OCI-LY7 (cell line): ENCODE measurements around the gene TRIM7. TPM values are rescaled to one million over a fixed set of nuclear protein-coding genes. Genes with fewer than 3 reads are reported as not detected.
A peak's percentile ranks its signal among the peaks of the same experiment; 100 is the strongest.

ENCODE experiments used
- BruUV-seq: library from RNA; stranded (reverse); fragments of 400-500 nt; replicated peaks from 2 replicates; lab custom pipeline; 2021; lab: Mats Ljungman, UMichigan
- CTCF ChIA-PET: fragments of 300-600 bp; sonication (Branson Sonifier 250); formaldehyde crosslinking; loops from one replicate; lab custom pipeline; 2022; ENCODE audit warnings: antibody characterized with exemption; ENCODE audit not compliant: unreplicated experiment; lab: Charles Lee
- POLR2A ChIA-PET: fragments of 300-600 bp; sonication (Branson Sonifier 250); formaldehyde crosslinking; loops from one replicate; lab custom pipeline; 2022; ENCODE audit warnings: antibody characterized with exemption; lab: Charles Lee
- DNase-seq: peaks from one replicate; pipeline ENCODE4 v3.0.0-alpha.2; 2015; ENCODE audit warnings: low spot score
- H2AFZ ChIP-seq: fragments of 200-600 bp; sonication (generic), shearing (Covaris generic); 2 replicates; pipeline ENCODE4 v1.6.1; 2014; ENCODE audit warnings: mild to moderate bottlenecking, antibody characterized with exemption, low read length, moderate library complexity
- H3K27ac ChIP-seq: fragments of 200-600 bp; sonication (generic); 2 replicates; pipeline ENCODE4 v1.5.1; 2014; ENCODE audit warnings: mixed run types, low read depth, mild to moderate bottlenecking, moderate library complexity, low read length, inconsistent platforms; ENCODE audit not compliant: poor library complexity, severe bottlenecking
- H3K36me3 ChIP-seq: fragments of 200-600 bp; sonication (generic); 2 replicates; pipeline ENCODE4 v1.6.1; 2014; ENCODE audit warnings: mild to moderate bottlenecking, antibody characterized with exemption, low read length, moderate library complexity, mixed read lengths; ENCODE audit not compliant: insufficient read depth
- H3K4me1 ChIP-seq: fragments of 200-600 bp; sonication (generic); 2 replicates; pipeline ENCODE4 v1.5.1; 2014; ENCODE audit warnings: mild to moderate bottlenecking, low read length; ENCODE audit not compliant: insufficient read depth, poor library complexity, severe bottlenecking
- H3K4me2 ChIP-seq: fragments of 200-600 bp; sonication (generic); 2 replicates; pipeline ENCODE4 v1.6.1; 2014; ENCODE audit warnings: mild to moderate bottlenecking, low read length
- H3K4me3 ChIP-seq: fragments of 200-600 bp; sonication (generic); 2 replicates; pipeline ENCODE4 v1.5.1; 2014; ENCODE audit warnings: mild to moderate bottlenecking, low read depth, low read length; ENCODE audit not compliant: poor library complexity, severe bottlenecking
- H3K79me2 ChIP-seq: fragments of 200-600 bp; sonication (generic); 2 replicates; pipeline ENCODE4 v1.6.1; 2016; ENCODE audit warnings: low read depth, mild to moderate bottlenecking, low read length, moderate library complexity, mixed read lengths; ENCODE audit not compliant: insufficient read depth
- H3K9me2 ChIP-seq: fragments of 200-600 bp; sonication (generic); 2 replicates; pipeline ENCODE4 v1.6.1; 2016; ENCODE audit warnings: mild to moderate bottlenecking, low read length, mixed read lengths; ENCODE audit not compliant: insufficient read depth
- H3K9me3 ChIP-seq: fragments of 200-600 bp; sonication (generic); 2 replicates; pipeline ENCODE4 v1.6.1; 2014; ENCODE audit warnings: mild to moderate bottlenecking, mixed run types, low read length, mixed read lengths
- H4K20me1 ChIP-seq: fragments of 200-600 bp; sonication (generic); 2 replicates; pipeline ENCODE4 v1.6.1; 2014; ENCODE audit warnings: mild to moderate bottlenecking, antibody characterized with exemption, low read length, moderate library complexity, mixed read lengths; ENCODE audit not compliant: insufficient read depth
- CTCF ChIP-seq: fragments of 200-600 bp; sonication (generic); conservative IDR thresholded peaks from 2 replicates; pipeline ENCODE4 v1.5.1; 2014; ENCODE audit warnings: mild to moderate bottlenecking, antibody characterized with exemption, low read length, moderate library complexity, mixed read lengths
- EZH2phosphoT487 ChIP-seq: fragments of 200-600 bp; sonication (generic); IDR thresholded peaks from 2 replicates; pipeline ENCODE4 v1.6.1; 2018; ENCODE audit warnings: low read depth, borderline replicate concordance, mild to moderate bottlenecking, mixed run types, antibody characterized with exemption, low read length, moderate library complexity, mixed read lengths
- intact Hi-C: fragments of 100-400 bp; cut with micrococcal nuclease; formaldehyde crosslinking; loops from one replicate; pipeline ENCODE4 v1.10.0; 2022; ENCODE audit not compliant: unreplicated experiment
- total RNA-seq, 2 experiments: library from RNA; depleted of rRNA in 1 of 2; stranded (reverse); fragments of >200 nt in 1 of 2; shearing (Covaris generic) in 1 of 2; gene quantifications; 2 replicates each; pipeline ENCODE4 v1.2.3, GENCODE V29; 2014 to 2022

The TRIM7 gene
- total RNA-seq, 2 experiments from 2014 or later, result 0.22 to 1.8 TPM

- TF ChIP-seq CTCF (no peak), EZH2phosphoT487 (no peak)
- BruUV-seq, result no TSS peak
- H3K9me3 ChIP-seq, result no peaks in the 10 kb centered on the region
- H3K4me3 ChIP-seq, result no peak overlapping the region
- intact Hi-C loops, result no loop called here
- POLR2A ChIA-PET, result interaction anchor here (0.9 kb wide), 1 partner anchor 12 kb away, joined by 3 read pairs; no protein-coding TSS in a partner anchor
- peaks cover 50% of the 10 kb centered on the region for H4K20me1 ChIP-seq
- peak overlapping the region; percentile 6; the same call in 1 of the 2 replicates for H3K4me2 ChIP-seq
- H3K36me3 ChIP-seq, result peaks cover 94% of the 10 kb centered on the region
- DNase-seq, result no peak
- no peaks in the 10 kb centered on the region for H3K9me2 ChIP-seq
- H3K27ac ChIP-seq, result no peak overlapping the region
- H3K4me1 ChIP-seq, result peaks cover 21% of the 10 kb centered on the region
- CTCF ChIA-PET, result interaction anchor here (0.6 kb wide), 1 partner anchor 42 kb away, joined by 4 read pairs; no protein-coding TSS in a partner anchor
- H3K79me2 ChIP-seq, result peaks cover 58% of the 10 kb centered on the region
- no peak overlapping the region for H2AFZ ChIP-seq
These were observed 34.2 kb upstream of the TRIM7 start for GRCh38 chr5:181239062-181239663.

DNA sequence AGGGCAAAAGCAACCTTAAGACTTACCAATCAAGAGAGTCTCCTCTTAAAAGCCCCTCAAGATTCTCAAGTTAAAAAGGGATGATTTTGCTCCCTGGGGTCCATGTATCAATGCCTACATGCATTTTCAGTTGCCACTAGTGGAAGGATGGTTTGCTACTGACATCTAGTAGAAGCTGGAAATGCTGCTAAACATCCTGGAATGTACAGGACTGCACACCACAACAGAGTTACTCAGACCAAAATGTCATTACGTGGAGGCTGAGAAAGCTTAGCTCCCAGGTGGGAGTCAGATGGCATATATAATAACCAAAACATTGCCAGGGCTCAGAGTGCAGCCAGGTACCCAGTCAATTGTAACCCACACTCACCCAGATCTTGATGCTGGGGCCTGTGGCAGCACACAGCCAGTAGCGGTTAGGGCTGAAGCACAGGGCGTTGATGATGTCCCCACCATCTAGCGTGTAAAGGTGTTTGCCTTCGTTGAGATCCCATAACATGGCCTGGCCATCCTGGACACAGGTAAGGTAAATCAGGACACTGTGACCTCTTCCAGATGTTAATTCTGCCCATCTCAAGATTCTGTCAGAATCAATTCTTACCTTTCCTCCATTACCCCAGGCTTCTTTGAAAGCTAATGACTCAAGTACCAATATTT lies 32.9 kb upstream of the TRIM7 start:
- Histone ChIP-seq H4K20me1 (peaks cover 46% of the 10 kb centered on the region), H3K79me2 (peaks cover 49% of the 10 kb centered on the region), H3K4me1 (peaks cover 21% of the 10 kb centered on the region), H3K36me3 (peaks cover 98% of the 10 kb centered on the region), H3K4me3 (no peak overlapping the region), H3K4me2 (no peak overlapping the region), H3K9me2 (no peaks in the 10 kb centered on the region), H3K27ac (no peak overlapping the region), H2AFZ (no peak overlapping the region), H3K9me3 (no peaks in the 10 kb centered on the region)
- TF ChIP-seq CTCF, result no peak
- TF ChIP-seq EZH2phosphoT487, result no peak
- ChIA-PET POLR2A (interaction anchor here (0.7 kb wide), 1 partner anchor 173 kb away, joined by 4 read pairs; no protein-coding TSS in a partner anchor), CTCF (no interaction called here)
- no TSS peak for BruUV-seq
- DNase-seq, result no peak
- intact Hi-C loops, result no loop called here
